Psoas muscle (tissue), 8 donors: ENCODE measurements around the gene KIDINS220. TPM values are rescaled to one million over a fixed set of nuclear protein-coding genes. Genes with fewer than 3 reads are reported as not detected.
A peak's percentile ranks its signal among the peaks of the same experiment; 100 is the strongest.

ENCODE experiments used
- ATAC-seq, 4 donors: fragments of 200-7000 bp; cut with Tn5 transposase; one replicate each; pipeline ENCODE4 v1.9.1; 2020; ENCODE audit warnings: moderate library complexity in 3 of 4, mild to moderate bottlenecking in 2 of 4
- DNase-seq, 2 donors: peaks; one replicate each; pipeline ENCODE4 v3.0.0-alpha.2; 2020
- H3K27ac ChIP-seq: fragments of 200-600 bp; one replicate; pipeline ENCODE4 v1.8.0; 2022
- H3K27me3 ChIP-seq, 3 donors: fragments of 200-600 bp in 1 of 3; one replicate each; pipeline versions ENCODE4 v1.6.1 to v1.8.0; 2013 to 2022; ENCODE audit warnings: low read length in 2 of 3, mild to moderate bottlenecking in 2 of 3, moderate library complexity in 1 of 3; ENCODE audit not compliant: insufficient read depth in 3 of 3
- H3K36me3 ChIP-seq, 2 donors: fragments of 200-600 bp in 1 of 2; one replicate each; pipeline versions ENCODE4 v1.6.1 to v1.8.0; 2013 to 2022; ENCODE audit warnings: low read depth in 1 of 2, mild to moderate bottlenecking in 1 of 2, moderate library complexity in 1 of 2; ENCODE audit not compliant: insufficient read depth in 1 of 2
- H3K4me1 ChIP-seq: fragments of 200-600 bp; one replicate; pipeline ENCODE4 v1.8.0; 2022
- H3K4me3 ChIP-seq: fragments of 200-600 bp; one replicate; pipeline ENCODE4 v1.8.0; 2022; ENCODE audit warnings: mild to moderate bottlenecking
- H3K9me3 ChIP-seq: fragments of 200-600 bp; one replicate; pipeline ENCODE4 v1.8.0; 2022
- WGBS, 3 donors: extraction: QIAGEN DNeasy Blood & Tissue Kit; methylation state at CpG; one replicate each; pipeline versions ENCODE4 v1.1.6 to v1.1.7; 2013; 5-methylcytosine and 5-hydroxymethylcytosine counted together
- intact Hi-C, 2 donors: fragments of 100-400 bp; cut with DNase I; formaldehyde crosslinking; loops; one replicate each; pipeline versions ENCODE4 v1.11.0 to v1.14.2; 2022
- polyA plus RNA-seq, 3 donors: library from polyadenylated mRNA; stranded (reverse); fragments of 200-250 nt; gene quantifications; one replicate each; pipeline ENCODE4 v1.2.3, GENCODE V29; 2013
- total RNA-seq, 4 donors: library from RNA; stranded (reverse); fragmentation: NEBNext Ultra II Directional in 2 of 4; extraction: Animal tissue kit (Norgen Biotek cat#: 25700) in 2 of 4; gene quantifications; one replicate each; pipeline versions ENCODE4 v1.2.1 to v1.2.4, GENCODE V29; 2021 to 2023
- TF ChIP-seq, protein P1 (sequence below): fragments of 200-600 bp; IDR thresholded peaks from one replicate; pipeline ENCODE4 v1.8.0; 2022; ENCODE audit warnings: antibody characterized with exemption
- donor health status: healthy with polysubstance abuse.
- donor health status: DM: no; HTN: no; CAD: no; lungs with moderate emphysema.
- donor health status: Bipolar disorder and iron deficiency.
- donor health status: healthy.
- donor health status: DM: yes; HTN: yes; CAD: no.
- donor health status: DM: no; HTN: no; CAD: no.
- donor health status: DM: no; HTN: no; CAD: no.
- donor health status: DM: yes; HTN: yes; CAD: no.

KIDINS220 gene
- total and polyA plus RNA-seq, 7 donors: 7.5 to 52.0 (median 40.4) TPM

DNA sequence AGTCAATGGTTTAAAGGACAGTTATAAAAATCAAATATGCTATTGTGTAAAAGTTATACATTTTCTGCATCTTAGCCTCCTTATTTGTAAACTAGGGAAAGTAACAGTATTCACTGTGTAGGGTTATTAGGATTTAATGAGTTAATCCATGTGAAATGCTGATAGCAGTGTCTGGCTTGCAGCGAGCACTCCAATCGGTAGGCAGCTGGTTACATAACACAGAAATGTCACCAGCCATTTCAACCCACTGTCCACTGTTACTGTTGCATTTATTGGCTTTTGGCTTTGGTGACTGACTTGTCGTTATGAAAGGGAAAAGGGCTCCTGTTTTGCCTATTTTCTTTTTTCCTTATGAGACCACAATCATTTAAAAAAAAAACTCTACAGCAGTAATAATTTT, 116.7 kb downstream of the KIDINS220 start:
- whole genome bisulfite sequencing, 3 donors: 51 to 63% (median 56%) methylated on average over 3 of the region's 3 CpGs
- Histone ChIP-seq H3K27me3 (no peaks in the 10 kb centered on the region), H3K4me3 (no peak overlapping the region), H3K9me3 (no peaks in the 10 kb centered on the region), H3K27ac (no peak overlapping the region), H3K36me3 (peaks cover 0 to 25% of the 10 kb centered on the region in 2 donors), H3K4me1 (no peaks in the 10 kb centered on the region)
- no peak for DNase-seq
- intact Hi-C loops: no loop called here
- TF ChIP-seq, protein P1, sequence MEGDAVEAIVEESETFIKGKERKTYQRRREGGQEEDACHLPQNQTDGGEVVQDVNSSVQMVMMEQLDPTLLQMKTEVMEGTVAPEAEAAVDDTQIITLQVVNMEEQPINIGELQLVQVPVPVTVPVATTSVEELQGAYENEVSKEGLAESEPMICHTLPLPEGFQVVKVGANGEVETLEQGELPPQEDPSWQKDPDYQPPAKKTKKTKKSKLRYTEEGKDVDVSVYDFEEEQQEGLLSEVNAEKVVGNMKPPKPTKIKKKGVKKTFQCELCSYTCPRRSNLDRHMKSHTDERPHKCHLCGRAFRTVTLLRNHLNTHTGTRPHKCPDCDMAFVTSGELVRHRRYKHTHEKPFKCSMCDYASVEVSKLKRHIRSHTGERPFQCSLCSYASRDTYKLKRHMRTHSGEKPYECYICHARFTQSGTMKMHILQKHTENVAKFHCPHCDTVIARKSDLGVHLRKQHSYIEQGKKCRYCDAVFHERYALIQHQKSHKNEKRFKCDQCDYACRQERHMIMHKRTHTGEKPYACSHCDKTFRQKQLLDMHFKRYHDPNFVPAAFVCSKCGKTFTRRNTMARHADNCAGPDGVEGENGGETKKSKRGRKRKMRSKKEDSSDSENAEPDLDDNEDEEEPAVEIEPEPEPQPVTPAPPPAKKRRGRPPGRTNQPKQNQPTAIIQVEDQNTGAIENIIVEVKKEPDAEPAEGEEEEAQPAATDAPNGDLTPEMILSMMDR: no peak
- no peak for ATAC-seq

- TF ChIP-seq, protein P1: no peak
- ATAC-seq: peak in 2 of 4 donors; percentile 23 to 29
- Histone ChIP-seq H3K4me3 (no peak overlapping the region), H3K36me3 (peaks cover 0 to 14% of the 10 kb centered on the region in 2 donors), H3K27ac (no peak overlapping the region), H3K9me3 (no peaks in the 10 kb centered on the region), H3K27me3 (no peaks in the 10 kb centered on the region), H3K4me1 (no peaks in the 10 kb centered on the region)
- DNase-seq: no peak
- intact Hi-C loops: no loop called here
- 83 to 88% (median 85%) methylated on average over 3 of the region's 3 CpGs for WGBS, 3 donors
Measured at GRCh38 chr2:8719528-8719927, 117.9 kb downstream of the KIDINS220 start.

GRCh38 chr2:8714971-8715370, 122.4 kb downstream of the KIDINS220 start:
- ATAC-seq (no peak), DNase-seq (no peak)
- no peak overlapping the region for H3K27ac ChIP-seq
- intact Hi-C loops: no loop called here
- 87 to 89% (median 88%) methylated on average over 5 of the region's 5 CpGs for WGBS, 3 donors
- H3K9me3 ChIP-seq: no peaks in the 10 kb centered on the region
- H3K36me3 ChIP-seq: no peaks in the 10 kb centered on the region
- H3K4me1 ChIP-seq: no peaks in the 10 kb centered on the region
- H3K4me3 ChIP-seq: no peak overlapping the region
- TF ChIP-seq, protein P1: no peak
- no peaks in the 10 kb centered on the region for H3K27me3 ChIP-seq

DNA sequence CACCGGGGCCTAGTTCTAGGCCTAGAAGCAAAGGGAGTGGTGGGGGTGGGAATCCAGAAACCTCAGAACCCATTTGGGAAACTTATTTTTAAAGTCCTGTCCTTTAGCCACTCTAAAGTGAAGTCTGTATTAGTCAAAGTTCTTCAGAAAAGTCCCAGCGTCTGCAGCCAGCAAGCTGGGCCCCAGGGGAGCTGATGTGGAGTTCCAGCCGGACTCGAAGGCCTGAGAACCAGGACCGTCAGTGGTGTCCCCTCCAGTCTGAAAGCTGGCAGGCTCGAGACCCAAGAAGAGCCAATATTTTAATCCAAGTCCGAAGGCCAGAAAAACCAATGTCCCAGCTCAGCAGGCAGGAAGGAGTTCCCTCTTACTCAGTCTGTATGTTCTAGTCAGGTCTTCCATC, 123.1 kb downstream of the KIDINS220 start:
- Histone ChIP-seq H3K27ac (no peak overlapping the region), H3K4me1 (no peaks in the 10 kb centered on the region), H3K9me3 (no peaks in the 10 kb centered on the region), H3K36me3 (no peaks in the 10 kb centered on the region), H3K27me3 (no peaks in the 10 kb centered on the region), H3K4me3 (no peak overlapping the region)
- intact Hi-C loops: no loop called here
- no peak for ATAC-seq
- TF ChIP-seq, protein P1: no peak
- no peak for DNase-seq
- WGBS, 3 donors: 37 to 56% (median 42%) methylated on average over 7 of the region's 7 CpGs

GRCh38 chr2:8710951-8711350, 126.5 kb downstream of the KIDINS220 start:
- no peak for ATAC-seq
- Histone ChIP-seq H3K27ac (no peak overlapping the region), H3K27me3 (no peaks in the 10 kb centered on the region), H3K4me3 (no peak overlapping the region), H3K4me1 (no peaks in the 10 kb centered on the region), H3K36me3 (no peaks in the 10 kb centered on the region), H3K9me3 (no peaks in the 10 kb centered on the region)
- no peak for DNase-seq
- TF ChIP-seq, protein P1: no peak
- intact Hi-C loops: no loop called here
- WGBS, 3 donors: 66 to 73% (median 67%) methylated on average over 3 of the region's 3 CpGs
